NCI-H146 treated with DMSO at 0.1 percent for 48 hours (cell line): ENCODE results near the gene CNN3.

Experiments used
- DNase-seq: peaks from one replicate; lab custom pipeline; 2025; ENCODE audit not compliant: unreplicated experiment; lab: John Stamatoyannopoulos, UW

The CNN3 gene

DNA sequence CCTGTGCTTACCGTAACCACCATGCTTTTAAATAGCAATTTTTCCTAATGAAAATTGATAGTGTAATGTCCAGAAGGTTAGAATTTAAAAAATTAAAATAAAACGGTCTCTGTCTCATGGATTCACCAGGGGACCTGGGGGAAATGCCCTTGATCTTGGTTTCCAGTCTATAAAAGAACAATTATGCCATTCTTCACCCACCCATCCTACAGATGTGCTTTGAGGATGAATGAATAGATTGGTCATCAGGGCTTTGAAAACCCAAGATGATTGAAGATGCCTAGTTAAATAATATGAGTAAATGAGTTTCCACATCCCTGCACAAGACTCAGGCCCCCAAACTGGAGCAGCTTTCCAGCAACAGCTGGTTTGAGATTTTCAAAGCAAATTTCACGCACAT lies 38.7 kb downstream of the CNN3 start:
- DNase-seq, result no peak

DNA sequence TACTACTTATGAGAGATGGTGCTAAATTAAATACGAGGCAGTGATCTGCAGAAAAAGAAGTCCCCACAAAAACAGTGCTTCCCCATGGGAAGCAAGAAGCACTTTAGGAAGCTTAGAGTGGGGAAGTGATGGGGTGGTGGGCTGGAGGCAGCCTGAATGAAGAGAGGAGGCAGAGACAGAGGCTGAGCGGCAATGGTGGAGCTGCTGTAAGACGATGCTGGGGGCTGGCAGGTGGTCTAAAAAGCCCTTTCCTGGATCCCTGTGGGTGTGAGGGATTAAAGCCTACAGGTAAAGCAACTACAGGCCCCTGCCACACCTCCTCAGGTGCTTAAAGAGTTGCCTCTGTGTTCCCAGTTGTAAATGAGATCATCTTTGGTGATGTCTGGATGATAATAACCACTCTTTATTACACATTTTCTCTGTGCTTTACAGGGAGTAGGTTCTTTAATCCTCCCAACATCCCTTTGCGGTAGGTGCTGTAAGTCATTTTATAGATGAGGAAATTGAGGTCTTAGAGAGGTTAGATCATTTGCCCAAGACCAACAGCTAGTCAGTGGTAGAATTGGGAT lies 39.2 kb downstream of the CNN3 start:
- no peak for DNase-seq

DNA sequence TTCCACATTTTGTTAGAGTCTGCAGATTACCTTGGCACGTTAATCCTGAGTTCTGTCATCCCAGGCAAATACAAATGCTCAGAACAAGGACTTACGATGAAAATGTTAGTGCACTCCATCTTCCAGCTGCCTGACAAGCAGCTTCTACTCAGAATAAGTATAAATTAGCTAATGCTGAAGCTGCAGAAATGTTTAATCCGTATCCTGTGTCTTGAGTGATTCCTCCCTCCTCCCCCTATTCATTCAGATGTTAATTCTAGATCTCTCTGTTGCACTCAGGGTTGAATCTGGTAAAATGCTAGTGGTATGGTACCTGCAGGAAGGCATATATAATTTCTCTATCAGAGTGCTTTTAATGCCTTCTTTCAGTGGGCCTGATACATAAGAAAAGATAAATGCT lies 39.8 kb downstream of the CNN3 start:
- no peak for DNase-seq

DNA sequence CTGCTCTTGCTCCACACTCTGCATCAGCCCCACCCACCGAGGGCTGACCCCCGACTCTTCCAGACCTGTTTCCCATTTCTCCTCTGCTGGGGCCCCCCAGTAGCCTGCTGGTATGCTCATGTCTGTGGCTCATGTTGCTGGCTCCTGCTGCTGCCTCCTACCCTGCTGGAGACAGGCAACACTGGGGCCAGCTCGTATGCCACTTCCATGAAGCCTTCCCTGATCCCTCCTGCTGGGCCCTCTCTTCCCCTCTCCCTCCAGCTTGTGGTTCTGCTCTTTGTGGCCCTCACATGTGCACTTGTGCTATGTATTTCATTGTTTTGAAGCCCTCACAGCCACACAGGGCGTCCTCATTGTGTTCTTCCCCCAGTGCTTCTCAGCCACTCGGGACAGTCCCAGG lies 40.5 kb downstream of the CNN3 start:
- DNase-seq, result no peak

DNA sequence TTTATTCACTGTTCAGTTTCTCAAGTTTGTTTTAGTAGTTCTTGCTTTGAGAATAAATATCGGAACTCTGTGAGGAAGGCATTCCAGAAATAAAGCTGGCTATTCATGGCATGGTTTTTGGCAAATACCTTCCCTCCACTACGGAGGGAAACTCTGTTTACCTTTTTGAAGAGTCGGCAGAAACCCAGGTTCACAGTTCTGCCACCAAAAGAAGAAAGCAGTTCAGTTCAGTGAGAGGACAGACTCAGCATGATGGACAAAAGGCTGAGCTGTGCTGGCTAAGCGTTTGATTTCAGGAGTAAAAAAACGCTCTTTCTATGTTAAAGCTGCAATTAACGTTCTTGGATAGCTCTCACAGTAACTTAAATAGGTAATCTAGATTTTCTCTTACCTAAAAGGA lies 42.4 kb downstream of the CNN3 start:
- DNase-seq, result no peak

DNA sequence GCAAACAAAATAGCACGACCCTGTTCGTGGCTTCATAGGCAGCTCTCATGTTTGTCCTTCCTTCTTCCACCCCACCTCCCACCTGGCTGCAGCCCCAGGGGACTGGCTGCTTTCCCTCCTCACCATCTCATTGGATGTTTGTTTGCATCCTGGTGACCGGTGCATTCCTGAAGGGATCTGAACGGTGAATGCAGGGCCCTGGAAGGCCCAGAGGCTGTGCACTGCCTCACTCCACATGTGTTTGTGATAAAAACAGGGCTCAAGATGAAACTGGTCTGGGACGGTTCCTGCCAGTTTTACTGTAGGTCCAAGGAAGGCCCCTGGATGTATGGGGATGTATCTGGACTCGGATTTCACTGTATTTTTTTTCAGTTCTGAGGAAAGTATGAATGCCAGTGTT lies 42.8 kb downstream of the CNN3 start:
- DNase-seq, result peak; percentile 79

DNA sequence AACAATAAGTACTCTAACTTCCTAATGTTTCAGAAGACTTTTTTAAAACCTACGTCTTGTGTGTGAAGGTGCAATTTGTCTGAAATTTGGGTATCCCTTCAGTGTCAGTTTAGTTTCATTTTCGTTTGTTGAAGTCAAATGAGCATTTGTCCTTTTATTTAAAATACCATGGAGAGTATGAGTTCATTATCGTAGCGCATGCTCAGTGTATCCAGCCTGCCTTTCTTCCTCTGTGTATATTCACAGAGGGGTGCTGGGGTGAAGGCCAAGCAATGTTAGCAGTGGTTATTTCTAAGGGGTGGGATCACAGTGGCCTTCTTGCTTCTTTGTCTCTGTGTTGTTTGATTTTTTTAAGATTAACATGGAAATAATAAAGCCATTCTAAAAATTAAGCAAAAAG lies 43.2 kb downstream of the CNN3 start:
- DNase-seq, result peak; percentile 79

DNA sequence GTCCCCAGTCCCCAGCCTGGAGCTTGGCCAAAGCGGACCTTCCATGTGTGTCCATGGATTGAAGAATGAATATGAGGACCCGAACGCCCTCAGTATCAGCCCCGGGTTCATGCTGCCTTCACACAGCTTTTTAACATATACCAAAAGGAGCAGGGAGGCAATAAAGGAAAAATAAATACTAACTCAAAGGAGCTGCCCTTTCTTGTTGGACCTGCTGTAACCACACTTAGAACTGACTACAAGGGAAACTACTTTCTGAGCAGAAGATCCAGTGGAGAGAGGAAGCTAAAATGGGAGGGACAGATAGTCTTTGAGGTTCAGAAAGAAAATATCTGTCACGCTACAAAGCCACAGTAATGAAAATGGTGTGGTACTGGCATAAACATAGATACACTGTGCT lies 48.6 kb downstream of the CNN3 start:
- DNase-seq, result no peak

DNA sequence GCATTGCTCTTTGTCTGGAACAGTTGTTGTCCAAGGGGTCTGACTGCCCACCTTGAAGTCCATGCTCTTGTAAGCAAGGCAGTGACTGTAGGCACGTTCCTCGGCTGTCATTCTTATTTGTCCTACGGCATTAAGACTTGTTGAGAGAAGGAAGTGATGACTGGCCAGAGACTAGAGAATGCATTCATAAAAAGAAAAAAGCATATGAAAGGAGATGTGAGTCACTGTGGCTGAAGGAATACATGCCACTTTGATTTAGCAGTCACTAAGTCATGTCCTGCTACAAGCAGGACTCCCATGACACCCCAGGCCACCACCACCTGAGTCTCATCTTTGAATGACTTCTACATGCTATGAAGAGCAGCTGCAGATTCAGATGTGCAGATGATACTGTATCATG lies 50.5 kb downstream of the CNN3 start:
- DNase-seq, result no peak

DNA sequence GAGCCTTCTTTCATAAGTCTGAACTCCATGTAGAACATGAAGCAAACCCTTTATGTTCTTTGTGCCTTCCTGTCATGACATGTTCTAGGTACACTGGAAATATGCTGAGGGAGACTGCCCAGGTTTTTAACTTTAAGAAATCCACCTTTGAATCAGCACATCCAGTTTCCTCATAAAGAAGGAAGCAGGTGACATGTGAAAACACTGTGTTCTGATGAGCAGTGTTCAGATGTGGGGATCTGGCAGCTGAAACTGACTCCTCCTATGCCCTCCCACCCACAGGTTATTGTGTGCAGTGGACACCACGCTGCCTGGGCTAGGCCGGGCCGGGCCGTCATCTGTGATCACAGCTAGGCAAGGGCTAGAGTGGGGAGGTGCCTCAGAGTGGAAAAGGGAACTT lies 51.1 kb downstream of the CNN3 start:
- DNase-seq, result no peak

DNA sequence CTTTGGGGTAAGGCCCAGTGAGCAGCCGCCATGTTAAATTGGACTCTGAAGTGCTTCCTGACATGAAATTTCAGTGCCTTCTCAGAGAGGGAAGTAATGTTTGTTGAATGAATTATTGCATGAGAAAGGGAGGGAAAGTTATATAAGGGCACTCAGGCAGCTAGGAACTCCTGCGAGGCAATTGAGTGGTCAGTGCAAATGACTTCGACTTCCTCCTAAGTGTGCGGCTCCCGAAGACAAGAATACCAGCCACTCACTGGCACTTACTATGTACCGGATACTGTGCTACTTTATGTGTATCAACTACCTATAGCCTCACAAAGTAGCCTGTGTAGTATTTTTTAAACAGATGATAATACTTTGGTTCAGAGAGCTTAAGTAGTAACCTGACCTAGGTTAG lies 52.5 kb downstream of the CNN3 start:
- no peak for DNase-seq

DNA sequence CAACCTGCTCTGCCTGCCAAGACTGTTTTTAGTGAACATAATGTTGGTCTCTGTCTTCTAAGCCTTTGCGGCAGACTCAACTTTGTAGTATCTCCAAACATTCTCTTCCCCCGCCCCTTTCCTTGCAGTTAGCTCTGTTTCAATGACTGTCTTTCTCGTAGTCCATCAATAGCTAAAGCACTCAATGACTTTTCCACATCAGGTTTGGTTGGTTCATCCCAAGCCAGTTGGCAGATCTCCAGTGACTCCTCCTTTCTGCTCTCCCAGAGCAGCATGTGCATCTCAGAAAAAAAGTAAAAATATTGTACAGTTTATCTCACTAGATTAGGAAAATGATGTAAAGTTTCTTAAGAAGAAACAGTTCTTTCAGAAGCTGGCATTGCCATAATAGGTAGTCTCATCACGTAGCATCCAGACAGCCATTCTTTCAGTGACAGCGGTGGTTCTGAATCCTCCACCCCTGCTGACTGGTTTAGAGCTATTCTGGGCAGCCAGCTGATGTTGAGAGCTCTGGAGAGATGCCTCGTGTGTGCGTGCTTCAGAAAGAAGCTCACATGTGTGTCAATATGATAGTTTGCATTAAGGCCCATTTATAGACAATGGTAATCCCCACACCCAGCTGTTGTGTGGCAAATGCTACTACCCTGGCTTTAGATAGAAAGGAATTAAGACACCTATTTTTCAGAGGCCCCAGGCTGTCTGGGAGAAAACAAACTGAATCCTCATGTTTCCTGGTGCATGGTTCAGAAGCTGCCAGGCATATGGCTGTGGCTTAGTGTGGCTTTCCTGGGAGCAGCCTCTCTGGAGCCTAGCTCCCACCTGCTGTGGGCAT lies 53.2 kb downstream of the CNN3 start:
- DNase-seq, result peak; percentile 31

DNA sequence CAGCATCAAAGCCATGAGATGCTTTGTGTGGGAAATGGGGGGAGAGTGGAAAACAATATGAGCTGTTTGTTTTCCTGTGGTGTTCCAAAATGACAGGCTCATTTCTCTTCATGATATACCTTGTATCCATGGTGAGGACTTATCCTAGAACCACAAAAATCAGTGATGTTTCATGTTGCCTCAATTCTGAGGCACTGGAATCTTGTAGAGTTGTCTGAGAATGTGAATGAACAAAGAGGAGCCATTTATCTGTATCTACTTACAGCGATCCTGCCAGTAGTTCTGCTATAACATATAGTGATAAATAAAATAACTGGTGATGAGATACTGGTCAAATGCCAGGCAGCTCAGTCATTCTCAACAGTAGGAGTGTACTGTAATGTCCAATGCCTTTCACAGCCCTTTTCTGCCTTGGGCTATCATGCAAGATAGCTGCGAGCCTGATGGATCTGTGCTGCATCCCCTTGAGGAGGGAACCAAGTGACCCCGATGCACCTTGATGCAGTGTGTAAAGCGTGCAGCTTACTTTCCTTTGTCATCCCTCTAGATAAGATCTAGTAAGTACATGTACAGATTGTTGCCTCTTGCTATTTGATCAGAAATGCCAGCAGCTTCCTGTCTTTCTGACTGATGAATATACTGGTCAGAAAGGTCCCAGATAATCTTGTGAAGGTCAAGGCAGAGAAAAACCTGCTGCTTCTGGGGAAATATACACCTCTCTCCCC lies 54.0 kb downstream of the CNN3 start:
- DNase-seq, result no peak

DNA sequence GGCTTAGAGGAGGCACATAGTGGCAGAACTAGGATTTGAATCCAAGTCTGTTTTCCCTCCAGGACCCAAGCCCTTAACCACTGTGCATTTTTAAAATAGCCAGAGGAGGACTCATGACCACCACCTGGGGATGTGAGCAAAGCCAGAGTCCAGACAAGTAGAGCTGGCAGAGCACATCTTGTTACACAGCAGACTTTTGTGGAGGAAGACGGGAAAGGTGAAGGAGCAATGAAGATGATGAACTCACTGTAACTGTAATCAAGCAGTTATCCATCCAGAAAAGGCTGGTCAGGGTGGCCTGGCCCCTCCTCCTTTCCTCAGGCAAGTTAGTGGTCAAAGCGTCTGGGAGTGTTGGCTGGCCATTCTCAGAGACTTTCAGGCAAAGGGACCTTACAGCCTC lies 55.9 kb downstream of the CNN3 start:
- DNase-seq, result no peak

DNA sequence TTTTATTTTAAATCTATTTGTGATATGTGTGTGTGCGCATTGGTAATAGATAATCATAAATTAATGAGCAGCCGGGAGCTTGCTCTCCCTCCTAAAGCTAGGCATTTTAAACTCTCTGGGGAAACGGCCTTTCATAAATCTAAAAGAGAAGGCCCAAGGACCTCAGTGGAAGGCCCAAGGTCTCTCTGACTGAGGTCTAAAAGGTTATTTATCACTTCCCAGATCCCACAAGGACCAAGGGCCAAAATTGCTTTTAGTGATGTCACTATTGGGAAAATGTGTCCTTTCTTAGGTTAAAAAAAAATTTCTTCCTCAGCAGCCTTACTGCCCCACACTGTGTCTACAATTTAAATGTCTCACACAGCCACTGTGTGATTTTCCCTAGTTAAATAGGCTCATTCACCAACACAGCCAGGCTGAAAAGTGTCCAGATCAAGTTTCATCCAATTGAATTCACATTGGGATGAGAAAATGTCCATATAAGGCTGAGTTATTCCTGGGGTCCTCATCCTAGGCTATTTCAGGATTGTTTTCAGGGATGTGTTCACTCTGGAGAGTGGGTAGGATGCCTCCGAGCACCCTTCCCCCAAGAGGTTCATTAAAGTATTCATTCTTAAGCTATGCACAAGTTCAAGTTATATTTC lies 60.6 kb downstream of the CNN3 start:
- peak; percentile 75 for DNase-seq

DNA sequence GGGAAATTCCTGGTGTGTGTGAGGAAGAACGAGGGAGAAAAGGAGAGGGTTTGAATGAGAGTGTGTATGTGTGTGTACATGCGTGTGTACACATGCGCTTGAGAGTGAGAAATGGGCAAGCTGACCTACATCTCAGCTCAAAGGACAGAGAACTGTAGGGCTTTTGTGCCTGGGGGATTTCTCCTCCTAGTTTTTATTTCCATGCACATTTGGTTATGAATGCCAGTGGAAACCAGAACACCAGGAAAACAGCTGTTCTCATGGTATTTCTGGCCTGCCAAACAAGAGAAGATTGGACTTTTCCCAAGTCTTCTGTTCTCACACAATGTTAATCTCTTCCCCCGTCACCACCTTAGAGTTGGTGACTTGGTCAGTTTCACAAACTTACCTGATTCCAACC lies 61.5 kb downstream of the CNN3 start:
- no peak for DNase-seq

DNA sequence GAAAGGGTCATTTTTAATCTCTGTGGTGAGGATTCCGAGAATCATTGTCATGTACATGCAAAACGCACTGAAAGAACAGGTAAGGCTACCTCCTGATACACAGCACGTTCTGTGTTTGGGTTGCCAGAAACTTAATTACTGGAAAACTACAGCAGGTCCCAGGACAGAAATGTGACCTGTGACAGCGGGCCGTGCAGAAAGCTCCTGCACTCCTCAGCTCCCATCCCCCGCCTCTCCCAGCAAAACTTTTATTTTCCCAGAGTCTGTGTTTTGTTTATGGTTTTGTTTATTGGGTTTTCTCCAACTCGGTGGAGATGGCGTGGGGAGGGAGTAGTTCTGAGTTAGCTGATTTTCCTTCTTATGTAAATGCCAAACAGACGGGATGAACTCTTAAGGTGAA lies 62.1 kb downstream of the CNN3 start:
- no peak for DNase-seq

DNA sequence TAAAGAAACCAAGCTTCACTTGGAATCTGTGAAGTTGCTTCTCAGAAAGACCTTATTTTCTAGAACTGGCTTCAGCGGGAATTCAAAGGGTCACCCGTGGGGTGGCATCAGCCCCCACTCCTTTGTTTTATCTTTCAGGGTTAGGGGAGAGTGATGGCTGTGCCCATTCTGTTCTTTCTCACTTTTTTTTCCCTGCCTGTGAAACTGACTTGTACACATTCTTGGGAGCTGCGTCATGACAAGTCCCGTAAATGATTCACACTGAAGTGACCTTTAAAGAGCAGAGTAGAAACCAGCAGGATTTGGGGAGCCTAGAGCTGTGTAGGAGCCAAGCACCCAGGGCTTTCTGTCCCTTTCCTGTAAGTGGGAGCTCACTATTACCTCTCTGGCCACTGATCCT lies 63.0 kb downstream of the CNN3 start:
- DNase-seq, result no peak

DNA sequence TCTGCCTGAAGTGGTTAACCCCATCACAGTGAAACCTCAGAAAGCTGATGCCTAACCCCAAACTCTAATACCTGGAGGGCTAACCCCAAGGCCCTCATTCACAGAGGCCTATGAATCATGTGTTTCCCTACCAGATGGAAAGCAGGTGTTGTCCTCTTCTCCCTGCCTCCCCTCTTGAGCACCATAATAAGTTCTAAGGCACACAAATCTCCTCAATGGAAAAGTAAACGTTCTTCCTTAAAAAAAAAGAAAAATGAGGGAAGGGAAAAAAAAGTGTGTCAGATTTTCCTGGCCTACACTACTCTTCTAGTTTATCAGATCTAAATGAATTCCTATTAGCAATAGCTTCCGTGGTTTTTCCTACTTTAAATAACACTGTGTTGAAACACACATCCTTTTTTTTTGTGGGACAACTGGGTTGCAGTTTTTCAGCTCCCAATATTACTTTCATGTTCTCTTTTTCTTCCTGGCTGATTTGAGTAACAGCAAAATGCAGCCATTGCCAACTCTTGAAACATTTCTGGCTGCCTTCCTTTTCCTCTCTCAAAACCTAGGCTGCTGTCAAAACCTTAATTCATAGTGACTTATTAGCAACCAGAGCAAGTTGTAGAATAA lies 63.5 kb downstream of the CNN3 start:
- DNase-seq, result peak; percentile 27

DNA sequence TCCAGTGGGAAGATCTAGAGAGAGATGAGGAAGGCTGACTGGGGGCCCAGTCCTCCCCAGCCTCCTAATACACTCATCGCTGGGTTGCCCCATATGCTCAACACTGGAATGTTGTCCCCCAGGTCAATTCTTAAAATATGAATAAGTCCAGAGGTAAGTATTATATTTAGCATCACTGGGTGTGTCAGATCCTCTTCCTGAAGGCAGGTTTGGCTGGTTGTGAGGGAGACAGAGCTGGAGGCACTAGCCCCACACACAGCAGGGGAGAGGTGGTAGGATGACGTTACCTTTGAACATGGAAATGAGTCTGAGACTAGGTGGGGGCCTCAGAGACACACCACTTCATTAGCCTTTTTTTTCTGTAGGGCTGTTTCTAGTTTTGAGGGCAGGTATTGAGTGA lies 64.2 kb downstream of the CNN3 start:
- DNase-seq, result no peak

DNA sequence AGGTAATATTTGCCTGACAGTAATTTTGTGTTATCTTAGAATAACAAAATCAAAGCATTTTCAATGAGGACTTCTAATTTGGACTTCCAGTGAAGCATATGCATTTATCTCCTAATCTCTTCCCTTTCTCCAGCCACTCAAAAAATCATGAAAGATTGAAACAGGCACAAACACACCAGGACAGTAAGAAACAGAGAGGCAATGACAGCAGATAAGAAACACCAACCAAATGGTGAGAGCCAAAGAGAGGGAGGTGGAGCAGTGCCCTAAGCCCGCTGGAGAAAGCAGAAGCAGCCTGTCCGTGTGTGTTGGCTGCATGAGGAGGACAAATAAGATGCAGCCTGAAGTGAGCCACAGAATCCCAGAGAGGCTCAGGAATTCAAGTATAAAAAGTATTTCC lies 67.7 kb downstream of the CNN3 start:
- DNase-seq, result no peak
